Effector memory CD8-positive, alpha-beta T cell (primary cell): Measurements from ENCODE around the gene TSPYL2.
A peak's percentile ranks its signal among the peaks of the same experiment; 100 is the strongest.

Source experiments
- ATAC-seq: fragments of 150-1000 bp; cut with Tn5 transposase; replicated peaks from 2 replicates; pipeline ENCODE4 v1.10.0; 2021; ENCODE audit warnings: mild to moderate bottlenecking, moderate library complexity
- DNase-seq, 3 experiments: peaks; one replicate each; pipeline ENCODE4 v3.0.0; 2021
- H3K27ac Mint-ChIP-seq, 2 donors: one replicate each; pipeline ENCODE4 v1.8.0; 2022; ENCODE audit warnings: mild to moderate bottlenecking in 2 of 2, mixed read lengths in 2 of 2, moderate library complexity in 2 of 2
- H3K27me3 Mint-ChIP-seq, 2 donors: one replicate each; pipeline ENCODE4 v1.8.0; 2022; ENCODE audit warnings: mixed read lengths in 2 of 2
- H3K36me3 Mint-ChIP-seq: one replicate; pipeline ENCODE4 v1.8.0; 2022; ENCODE audit warnings: mild to moderate bottlenecking, moderate library complexity, mixed read lengths; ENCODE audit not compliant: insufficient read depth
- H3K4me1 Mint-ChIP-seq, 2 donors: one replicate each; pipeline ENCODE4 v1.8.0; 2022; ENCODE audit warnings: low read depth in 2 of 2, mixed read lengths in 2 of 2
- H3K4me3 Mint-ChIP-seq, 2 donors: one replicate each; pipeline ENCODE4 v1.8.0; 2022; ENCODE audit warnings: mild to moderate bottlenecking in 2 of 2, mixed read lengths in 2 of 2, moderate library complexity in 2 of 2
- H3K9me3 Mint-ChIP-seq, 2 donors: one replicate each; pipeline ENCODE4 v1.8.0; 2022; ENCODE audit warnings: mixed read lengths in 2 of 2

The TSPYL2 gene

DNA sequence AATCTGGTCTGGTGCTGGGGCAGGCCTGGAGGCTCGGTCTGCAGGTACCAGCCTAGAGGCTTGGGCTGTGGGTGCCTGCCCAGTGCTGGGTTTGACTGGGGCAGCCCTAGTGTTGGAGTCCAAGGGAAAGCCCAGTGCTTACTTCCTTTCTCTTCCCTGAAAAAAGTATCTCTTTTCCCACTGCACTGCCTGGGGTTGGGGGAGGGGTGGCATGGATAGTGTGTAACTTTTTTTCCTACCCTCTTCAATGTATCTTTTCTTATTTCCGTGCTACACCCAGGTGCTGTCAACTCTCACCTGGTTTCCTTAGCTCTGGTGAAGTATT lies 33.3 kb downstream of the TSPYL2 start:
- ATAC-seq = no peak
- Mint-ChIP-seq H3K9me3 (no peaks in the 10 kb centered on the region), H3K36me3 (no peaks in the 10 kb centered on the region), H3K4me1 (peaks cover 4 to 6% of the 10 kb centered on the region in 2 donors), H3K27ac (no peak overlapping the region), H3K27me3 (no peaks in the 10 kb centered on the region), H3K4me3 (no peak overlapping the region)
- DNase-seq = no peak

- Mint-ChIP-seq H3K9me3 (no peaks in the 10 kb centered on the region), H3K27me3 (no peaks in the 10 kb centered on the region), H3K4me3 (no peak overlapping the region), H3K36me3 (no peaks in the 10 kb centered on the region), H3K27ac (no peak overlapping the region), H3K4me1 (peaks cover 4 to 6% of the 10 kb centered on the region in 2 donors)
- no peak for DNase-seq
- no peak for ATAC-seq
Observed at GRCh38 chrX:53116101-53116500, 33.9 kb downstream of the TSPYL2 start.

GRCh38 chrX:53122013-53122412 lies 39.8 kb downstream of the TSPYL2 start:
- no peak overlapping the region for H3K4me3 Mint-ChIP-seq

GRCh38 chrX:53125506-53125905 lies 43.3 kb downstream of the TSPYL2 start:
- H3K27me3 Mint-ChIP-seq = no peaks in the 10 kb centered on the region
- H3K27ac Mint-ChIP-seq = peak overlapping the region in 1 of 2 donors; percentile 78
- H3K4me3 Mint-ChIP-seq = no peak overlapping the region

More at GRCh38 chrX:53122013-53122412, 39.8 kb downstream of the TSPYL2 start:
- ATAC-seq (no peak), DNase-seq (no peak)
- Mint-ChIP-seq H3K9me3 (no peaks in the 10 kb centered on the region), H3K27me3 (no peaks in the 10 kb centered on the region), H3K27ac (no peak overlapping the region), H3K36me3 (no peaks in the 10 kb centered on the region), H3K4me1 (peaks cover 8 to 16% of the 10 kb centered on the region in 2 donors)

DNA sequence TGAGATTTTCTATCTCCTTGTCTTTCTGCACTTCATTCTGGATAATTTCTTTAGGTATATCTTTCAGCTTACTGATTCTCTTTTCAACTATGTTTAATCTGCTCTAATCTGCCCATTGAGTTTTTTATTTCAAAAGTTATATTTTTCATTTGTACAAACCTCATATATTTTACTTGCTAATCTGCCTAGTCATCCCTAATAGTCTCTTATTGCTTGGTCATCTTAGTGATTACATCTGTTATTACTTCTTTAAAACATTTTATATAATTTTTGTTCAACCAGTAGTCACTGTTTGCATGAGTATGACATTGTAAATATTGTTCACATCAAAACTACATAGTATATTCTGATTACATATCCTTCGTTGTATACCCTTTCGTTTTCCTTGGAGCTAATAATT lies 44.2 kb downstream of the TSPYL2 start:
- H3K9me3 Mint-ChIP-seq = no peaks in the 10 kb centered on the region
- no peaks in the 10 kb centered on the region for H3K27me3 Mint-ChIP-seq
- H3K27ac Mint-ChIP-seq = peak overlapping the region in 1 of 2 donors; percentile 28
- peaks cover 8 to 16% of the 10 kb centered on the region in 2 donors for H3K4me1 Mint-ChIP-seq
- H3K4me3 Mint-ChIP-seq = no peak overlapping the region
- no peaks in the 10 kb centered on the region for H3K36me3 Mint-ChIP-seq
- DNase-seq (no peak), ATAC-seq (no peak)

More at GRCh38 chrX:53125506-53125905, 43.3 kb downstream of the TSPYL2 start:
- Mint-ChIP-seq H3K9me3 (no peaks in the 10 kb centered on the region), H3K36me3 (no peaks in the 10 kb centered on the region), H3K4me1 (peaks cover 8 to 16% of the 10 kb centered on the region in 2 donors)
- ATAC-seq (no peak), DNase-seq (no peak)

DNA sequence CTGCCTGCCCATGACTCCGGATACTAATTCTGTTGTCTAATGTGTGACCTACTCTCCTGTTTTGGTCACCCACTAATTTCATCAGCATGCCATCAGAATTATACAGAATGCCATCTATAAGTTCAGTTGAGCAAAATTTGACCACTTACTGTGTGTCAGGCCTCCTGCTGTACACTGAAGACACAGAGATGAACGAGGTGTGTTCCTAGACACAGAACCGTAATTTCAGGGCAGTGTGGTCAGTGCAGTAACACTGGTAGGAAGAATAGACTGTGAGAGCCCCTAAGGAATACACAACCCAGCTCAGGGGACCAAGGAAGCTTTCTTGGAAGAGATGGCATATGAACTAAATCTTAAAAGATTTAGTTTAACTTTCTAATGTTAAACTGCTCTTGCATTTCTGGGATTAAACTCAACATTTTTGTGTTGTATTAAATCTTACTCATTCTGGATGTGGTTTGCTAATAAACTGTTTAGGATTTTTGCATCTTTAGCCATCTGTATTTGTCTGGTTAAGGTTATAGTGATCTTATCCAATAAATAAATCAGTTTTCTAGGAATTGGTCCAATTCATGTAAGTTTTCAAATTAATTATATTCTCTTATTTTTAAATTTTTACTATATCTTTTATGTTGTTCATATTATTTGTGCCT lies 46.1 kb downstream of the TSPYL2 start:
- DNase-seq = no peak
- Mint-ChIP-seq H3K27ac (no peak overlapping the region), H3K4me3 (no peak overlapping the region), H3K27me3 (no peaks in the 10 kb centered on the region), H3K9me3 (no peaks in the 10 kb centered on the region), H3K4me1 (peaks cover 8 to 16% of the 10 kb centered on the region in 2 donors), H3K36me3 (peaks cover 8% of the 10 kb centered on the region)
- ATAC-seq = no peak

DNA sequence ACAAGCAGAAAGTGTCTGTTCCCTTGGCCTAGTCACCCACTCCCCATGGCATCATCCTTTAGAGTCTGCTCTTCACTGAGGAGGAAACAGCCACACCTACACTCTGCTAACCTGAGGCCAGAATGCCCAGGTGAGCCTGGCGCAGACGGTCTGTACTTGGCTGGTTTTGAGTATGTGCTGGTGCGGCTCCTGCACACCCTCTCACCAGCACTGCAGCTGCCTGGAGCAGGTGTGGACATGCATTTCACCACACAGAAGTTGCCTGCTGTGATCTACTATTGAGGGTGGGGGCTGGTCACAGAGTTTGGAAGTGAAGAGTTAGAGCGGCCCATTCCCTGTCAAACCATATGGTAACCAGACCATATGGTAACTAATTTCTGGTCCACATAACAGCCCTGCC lies 51.2 kb downstream of the TSPYL2 start:
- no peak overlapping the region for H3K4me3 Mint-ChIP-seq
- DNase-seq = no peak
- no peak for ATAC-seq
- no peaks in the 10 kb centered on the region for H3K27me3 Mint-ChIP-seq
- no peaks in the 10 kb centered on the region for H3K9me3 Mint-ChIP-seq
- H3K27ac Mint-ChIP-seq = no peak overlapping the region
- H3K36me3 Mint-ChIP-seq = peaks cover 8% of the 10 kb centered on the region
- H3K4me1 Mint-ChIP-seq = no peaks in the 10 kb centered on the region

GRCh38 chrX:53135581-53135980 lies 53.4 kb downstream of the TSPYL2 start:
- H3K4me3 Mint-ChIP-seq = no peak overlapping the region
- H3K9me3 Mint-ChIP-seq = no peaks in the 10 kb centered on the region
- no peak overlapping the region for H3K27ac Mint-ChIP-seq
- H3K4me1 Mint-ChIP-seq = no peaks in the 10 kb centered on the region
- peaks cover 8% of the 10 kb centered on the region for H3K36me3 Mint-ChIP-seq
- ATAC-seq (no peak), DNase-seq (no peak)
- H3K27me3 Mint-ChIP-seq = no peaks in the 10 kb centered on the region
